Panc1 (cell line): Measurements from ENCODE around the gene SRXN1. TPM values are rescaled to one million over a fixed set of nuclear protein-coding genes. Genes with fewer than 3 reads are reported as not detected.

ENCODE experiments used
- ATAC-seq: fragments of 200-7000 bp; cut with Tn5 transposase; 2 replicates; pipeline ENCODE4 v1.9.1; 2020; ENCODE audit warnings: mild to moderate bottlenecking, moderate library complexity
- BruUV-seq: library from RNA; stranded (reverse); fragments of 400-500 nt; replicated peaks from 2 replicates; lab custom pipeline; 2021; lab: Mats Ljungman, UMichigan
- CTCF ChIA-PET: fragments of 300-600 bp; sonication (Branson Sonifier 250); formaldehyde crosslinking; loops from one replicate; lab custom pipeline; 2022; ENCODE audit warnings: antibody characterized with exemption; lab: Charles Lee
- POLR2A ChIA-PET: fragments of 300-600 bp; sonication (Branson Sonifier 250); formaldehyde crosslinking; loops from one replicate; lab custom pipeline; 2022; ENCODE audit warnings: antibody characterized with exemption; lab: Charles Lee
- DNase-seq: peaks from one replicate; pipeline ENCODE4 v3.0.0-alpha.2; 2010; ENCODE audit warnings: low read depth, low spot score
- H3K27ac ChIP-seq: 2 replicates; pipeline ENCODE4 v1.5.1; 2011; ENCODE audit warnings: mild to moderate bottlenecking, low read length, inconsistent platforms
- H3K27me3 ChIP-seq: fragments of 200-500 bp; sonication (Bioruptor generic); 2 replicates; pipeline ENCODE4 v1.6.0; 2014; ENCODE audit warnings: low read length, inconsistent platforms; ENCODE audit not compliant: control insufficient read depth, insufficient read depth
- H3K36me3 ChIP-seq: fragments of 200-500 bp; sonication (Bioruptor generic); 2 replicates; pipeline ENCODE4 v1.5.1; 2014; ENCODE audit warnings: inconsistent platforms, mild to moderate bottlenecking, low read length, moderate library complexity; ENCODE audit not compliant: control insufficient read depth, insufficient read depth
- H3K4me1 ChIP-seq: 2 replicates; pipeline ENCODE4 v1.5.1; 2011; ENCODE audit warnings: inconsistent platforms, mild to moderate bottlenecking, low read length, moderate library complexity; ENCODE audit not compliant: control insufficient read depth, insufficient read depth
- H3K4me3 ChIP-seq, 2 experiments: 2 replicates each; pipeline ENCODE4 v1.5.1; 2011 to 2012; ENCODE audit warnings: low read depth in 2 of 2, low read length in 2 of 2, mild to moderate bottlenecking in 2 of 2, inconsistent platforms in 1 of 2, moderate library complexity in 1 of 2
- H3K9me3 ChIP-seq: fragments of 200-500 bp; sonication (Bioruptor generic); 2 replicates; pipeline ENCODE4 v1.5.1; 2014; ENCODE audit warnings: low read depth, mild to moderate bottlenecking, inconsistent platforms, low read length, moderate library complexity; ENCODE audit not compliant: control insufficient read depth, insufficient read depth
- POLR2AphosphoS5 ChIP-seq: IDR thresholded peaks from 2 replicates; pipeline ENCODE4 v1.6.1; 2012; ENCODE audit warnings: mild to moderate bottlenecking, low read depth, low read length, moderate library complexity
- SIN3A ChIP-seq: IDR thresholded peaks from 2 replicates; pipeline ENCODE4 v1.6.1; 2012; ENCODE audit warnings: low read depth, mild to moderate bottlenecking, low read length, moderate library complexity, borderline replicate concordance; ENCODE audit not compliant: insufficient read depth
- TCF7L2 ChIP-seq: IDR thresholded peaks from 2 replicates; pipeline ENCODE4 v1.6.1; 2011; ENCODE audit warnings: mild to moderate bottlenecking, low read depth, low read length, inconsistent platforms
- in situ Hi-C: cut with HindIII; loops from 2 replicates; pipeline ENCODE4 v1.10.0; 2016; ENCODE audit warnings: low sequenced_read_pairs, low pct_unique_long_range_greater_than_20kb
- intact Hi-C: fragments of 100-400 bp; cut with micrococcal nuclease; formaldehyde crosslinking; loops from one replicate; pipeline ENCODE4 v1.10.0; 2022; ENCODE audit not compliant: unreplicated experiment
- total RNA-seq: library from RNA; stranded (reverse); gene quantifications from one replicate; pipeline ENCODE4 v1.2.1, GENCODE V29; 2021; ENCODE audit not compliant: unreplicated experiment
- TF ChIP-seq, protein P1 (sequence below), 2 experiments: IDR thresholded peaks; 2 replicates each; pipeline ENCODE4 v1.6.1; 2011 to 2012; ENCODE audit warnings: low read depth in 2 of 2, control low read depth in 1 of 2, low read length in 1 of 2, mild to moderate bottlenecking in 1 of 2, moderate library complexity in 1 of 2; ENCODE audit not compliant: insufficient read depth in 1 of 2
- TF ChIP-seq, protein P2 (sequence below): fragments of 450-650 bp; IDR thresholded peaks from 2 replicates; pipeline ENCODE4 v1.5.1; 2017; ENCODE audit warnings: mild to moderate bottlenecking

Gene SRXN1
- total RNA-seq, 1 experiment from 2014 or later, result 34.5 TPM

DNA sequence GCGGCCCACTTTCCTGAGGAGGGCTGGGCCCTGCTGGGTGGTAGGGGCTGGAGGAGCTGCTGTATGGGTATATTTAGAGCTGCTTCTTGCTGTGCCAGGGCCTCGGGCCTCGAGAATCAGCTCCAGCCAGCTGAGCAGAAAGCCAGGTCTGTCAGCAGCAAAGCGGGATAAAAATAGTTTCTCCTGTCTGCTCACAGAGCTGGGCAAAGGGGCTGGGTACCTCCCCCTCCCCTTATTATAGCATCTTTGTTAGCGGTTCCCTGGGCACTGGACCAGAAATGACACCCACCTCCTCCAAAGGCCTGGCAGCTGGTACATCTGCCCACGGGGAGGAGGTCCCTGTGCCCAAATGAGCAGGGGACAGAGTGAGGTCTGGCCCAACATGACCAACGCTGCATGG, 16.6 kb upstream of the SRXN1 start:
- TF ChIP-seq TCF7L2, result no peak
- TF ChIP-seq SIN3A, result no peak
- TF ChIP-seq POLR2AphosphoS5, result no peak
- TF ChIP-seq, protein P1, sequence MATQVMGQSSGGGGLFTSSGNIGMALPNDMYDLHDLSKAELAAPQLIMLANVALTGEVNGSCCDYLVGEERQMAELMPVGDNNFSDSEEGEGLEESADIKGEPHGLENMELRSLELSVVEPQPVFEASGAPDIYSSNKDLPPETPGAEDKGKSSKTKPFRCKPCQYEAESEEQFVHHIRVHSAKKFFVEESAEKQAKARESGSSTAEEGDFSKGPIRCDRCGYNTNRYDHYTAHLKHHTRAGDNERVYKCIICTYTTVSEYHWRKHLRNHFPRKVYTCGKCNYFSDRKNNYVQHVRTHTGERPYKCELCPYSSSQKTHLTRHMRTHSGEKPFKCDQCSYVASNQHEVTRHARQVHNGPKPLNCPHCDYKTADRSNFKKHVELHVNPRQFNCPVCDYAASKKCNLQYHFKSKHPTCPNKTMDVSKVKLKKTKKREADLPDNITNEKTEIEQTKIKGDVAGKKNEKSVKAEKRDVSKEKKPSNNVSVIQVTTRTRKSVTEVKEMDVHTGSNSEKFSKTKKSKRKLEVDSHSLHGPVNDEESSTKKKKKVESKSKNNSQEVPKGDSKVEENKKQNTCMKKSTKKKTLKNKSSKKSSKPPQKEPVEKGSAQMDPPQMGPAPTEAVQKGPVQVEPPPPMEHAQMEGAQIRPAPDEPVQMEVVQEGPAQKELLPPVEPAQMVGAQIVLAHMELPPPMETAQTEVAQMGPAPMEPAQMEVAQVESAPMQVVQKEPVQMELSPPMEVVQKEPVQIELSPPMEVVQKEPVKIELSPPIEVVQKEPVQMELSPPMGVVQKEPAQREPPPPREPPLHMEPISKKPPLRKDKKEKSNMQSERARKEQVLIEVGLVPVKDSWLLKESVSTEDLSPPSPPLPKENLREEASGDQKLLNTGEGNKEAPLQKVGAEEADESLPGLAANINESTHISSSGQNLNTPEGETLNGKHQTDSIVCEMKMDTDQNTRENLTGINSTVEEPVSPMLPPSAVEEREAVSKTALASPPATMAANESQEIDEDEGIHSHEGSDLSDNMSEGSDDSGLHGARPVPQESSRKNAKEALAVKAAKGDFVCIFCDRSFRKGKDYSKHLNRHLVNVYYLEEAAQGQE (IDR thresholded peaks at IDR 0.05; ENCODE audit: insufficient read depth in 1 of 2, low read depth in 2 of 2, low read length in 1 of 2), result no peak
- TF ChIP-seq, protein P2, sequence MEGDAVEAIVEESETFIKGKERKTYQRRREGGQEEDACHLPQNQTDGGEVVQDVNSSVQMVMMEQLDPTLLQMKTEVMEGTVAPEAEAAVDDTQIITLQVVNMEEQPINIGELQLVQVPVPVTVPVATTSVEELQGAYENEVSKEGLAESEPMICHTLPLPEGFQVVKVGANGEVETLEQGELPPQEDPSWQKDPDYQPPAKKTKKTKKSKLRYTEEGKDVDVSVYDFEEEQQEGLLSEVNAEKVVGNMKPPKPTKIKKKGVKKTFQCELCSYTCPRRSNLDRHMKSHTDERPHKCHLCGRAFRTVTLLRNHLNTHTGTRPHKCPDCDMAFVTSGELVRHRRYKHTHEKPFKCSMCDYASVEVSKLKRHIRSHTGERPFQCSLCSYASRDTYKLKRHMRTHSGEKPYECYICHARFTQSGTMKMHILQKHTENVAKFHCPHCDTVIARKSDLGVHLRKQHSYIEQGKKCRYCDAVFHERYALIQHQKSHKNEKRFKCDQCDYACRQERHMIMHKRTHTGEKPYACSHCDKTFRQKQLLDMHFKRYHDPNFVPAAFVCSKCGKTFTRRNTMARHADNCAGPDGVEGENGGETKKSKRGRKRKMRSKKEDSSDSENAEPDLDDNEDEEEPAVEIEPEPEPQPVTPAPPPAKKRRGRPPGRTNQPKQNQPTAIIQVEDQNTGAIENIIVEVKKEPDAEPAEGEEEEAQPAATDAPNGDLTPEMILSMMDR, result no peak
- ChIA-PET POLR2A (no interaction called here), CTCF (no interaction called here)
- Histone ChIP-seq H3K9me3 (no peaks in the 10 kb centered on the region), H3K4me1 (no peaks in the 10 kb centered on the region), H3K27ac (no peak overlapping the region), H3K36me3 (no peaks in the 10 kb centered on the region), H3K27me3 (peaks cover 4% of the 10 kb centered on the region; the same call in 1 of the 2 replicates), H3K4me3 (no peak overlapping the region)
- intact Hi-C loops (no loop called here), in situ Hi-C loops (no loop called here)
- ATAC-seq, result no peak
- no peak for DNase-seq
- BruUV-seq, result no TSS peak

DNA sequence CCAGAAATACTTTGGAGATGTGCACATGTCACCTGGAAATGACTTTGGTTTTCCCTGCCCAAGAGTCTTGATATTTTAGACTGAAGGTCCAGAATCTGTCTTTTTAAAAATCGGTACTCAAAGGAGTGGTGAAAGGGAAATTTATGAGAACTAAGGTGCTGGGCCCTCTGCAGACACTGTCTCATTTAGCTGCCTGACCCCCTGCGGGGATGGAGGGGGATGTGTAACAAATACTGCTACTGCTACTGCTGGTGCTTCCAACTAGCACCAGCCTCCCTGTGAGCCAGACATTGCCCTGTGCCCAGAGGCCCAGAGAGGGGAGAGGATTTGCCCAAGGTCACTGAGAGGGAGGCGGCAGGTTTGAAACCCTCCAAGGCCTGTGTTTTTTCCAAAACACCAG, 15.6 kb upstream of the SRXN1 start:
- POLR2A ChIA-PET, result no interaction called here
- TF ChIP-seq SIN3A (no peak), POLR2AphosphoS5 (no peak), TCF7L2 (no peak)
- TF ChIP-seq, protein P1 (IDR thresholded peaks at IDR 0.05; ENCODE audit: insufficient read depth in 1 of 2, low read depth in 2 of 2, low read length in 1 of 2), result no peak
- TF ChIP-seq, protein P2, result no peak
- H3K4me3 ChIP-seq, result no peak overlapping the region
- H3K9me3 ChIP-seq, result no peaks in the 10 kb centered on the region
- H3K27ac ChIP-seq, result no peak overlapping the region
- intact Hi-C loops (no loop called here), in situ Hi-C loops (no loop called here)
- no peak for DNase-seq
- H3K36me3 ChIP-seq, result no peaks in the 10 kb centered on the region
- no peaks in the 10 kb centered on the region for H3K27me3 ChIP-seq
- no TSS peak for BruUV-seq
- no peaks in the 10 kb centered on the region for H3K4me1 ChIP-seq
- ATAC-seq, result no peak
- CTCF ChIA-PET, result interaction anchor here (1.6 kb wide), 1 partner anchor 71 kb away, joined by 8 read pairs; no protein-coding TSS in a partner anchor
